MM.1S (cell line): Measurements from ENCODE around the gene CALML3.

Experiments used
- DNase-seq: peaks from one replicate; pipeline ENCODE4 v3.0.0-alpha.2; 2015
- H2AFZ ChIP-seq: fragments of 300-600 bp; sonication (generic); 2 replicates; pipeline ENCODE4 v1.6.0; 2016; ENCODE audit warnings: antibody characterized with exemption, low read length
- H3F3A ChIP-seq: fragments of 300-600 bp; sonication (generic); 2 replicates; pipeline ENCODE4 v1.6.1; 2016; ENCODE audit warnings: mild to moderate bottlenecking, antibody characterized with exemption, low read length, moderate library complexity, mixed read lengths; ENCODE audit not compliant: insufficient read depth
- H3K27ac ChIP-seq: fragments of 300-600 bp; sonication (generic); 2 replicates; pipeline ENCODE4 v1.5.1; 2016; ENCODE audit warnings: mild to moderate bottlenecking, low read length
- H3K27me3 ChIP-seq: fragments of 300-600 bp; sonication (generic); replicated peaks from 2 replicates; pipeline ENCODE4 v1.6.0; 2016; ENCODE audit warnings: low read length; ENCODE audit not compliant: insufficient read depth
- H3K36me3 ChIP-seq: fragments of 300-600 bp; sonication (generic); replicated peaks from 2 replicates; pipeline ENCODE4 v1.6.1; 2016; ENCODE audit warnings: mild to moderate bottlenecking, low read length, mixed read lengths; ENCODE audit not compliant: insufficient read depth
- H3K4me1 ChIP-seq: fragments of 300-600 bp; sonication (generic); 2 replicates; pipeline ENCODE4 v1.6.1; 2016; ENCODE audit warnings: low read length, mixed read lengths
- H3K4me2 ChIP-seq: fragments of 300-600 bp; sonication (generic); 2 replicates; pipeline ENCODE4 v1.6.0; 2016; ENCODE audit warnings: low read depth, low read length
- H3K4me3 ChIP-seq: fragments of 300-600 bp; sonication (generic); 2 replicates; pipeline ENCODE4 v1.5.1; 2016; ENCODE audit warnings: low read length, mixed read lengths
- H3K79me2 ChIP-seq: fragments of 300-600 bp; sonication (generic); 2 replicates; pipeline ENCODE4 v1.6.1; 2016; ENCODE audit warnings: mixed run types, low read length, mixed read lengths
- H3K9ac ChIP-seq: fragments of 300-600 bp; sonication (generic); 2 replicates; pipeline ENCODE4 v1.6.1; 2016; ENCODE audit warnings: low read length, mixed read lengths
- H3K9me2 ChIP-seq: fragments of 300-600 bp; sonication (generic); replicated peaks from 2 replicates; pipeline ENCODE4 v1.6.1; 2016; ENCODE audit warnings: mild to moderate bottlenecking, low read length, mixed read lengths; ENCODE audit not compliant: insufficient read depth
- H3K9me3 ChIP-seq: fragments of 300-600 bp; sonication (generic); replicated peaks from 2 replicates; pipeline ENCODE4 v1.6.1; 2016; ENCODE audit warnings: mild to moderate bottlenecking, low read length, mixed read lengths; ENCODE audit not compliant: insufficient read depth
- H4K20me1 ChIP-seq: fragments of 300-600 bp; sonication (generic); 2 replicates; pipeline ENCODE4 v1.6.1; 2016; ENCODE audit warnings: mild to moderate bottlenecking, low read length, moderate library complexity, mixed read lengths; ENCODE audit not compliant: insufficient read depth
- EZH2 ChIP-seq: fragments of 300-600 bp; sonication (generic); optimal IDR thresholded peaks from 2 replicates; pipeline ENCODE3; 2017; ENCODE audit warnings: low read depth, mild to moderate bottlenecking, antibody characterized with exemption, low read length, mixed read lengths
- EZH2phosphoT487 ChIP-seq: fragments of 300-600 bp; sonication (generic); IDR thresholded peaks from 2 replicates; pipeline ENCODE4 v1.6.1; 2018; ENCODE audit warnings: antibody characterized with exemption, low read length
- TF ChIP-seq, protein P1 (sequence below): fragments of 300-600 bp; sonication (generic); IDR thresholded peaks from 2 replicates; pipeline ENCODE4 v1.5.1; 2016; ENCODE audit warnings: antibody characterized with exemption, low read length, mixed read lengths

Gene CALML3

DNA sequence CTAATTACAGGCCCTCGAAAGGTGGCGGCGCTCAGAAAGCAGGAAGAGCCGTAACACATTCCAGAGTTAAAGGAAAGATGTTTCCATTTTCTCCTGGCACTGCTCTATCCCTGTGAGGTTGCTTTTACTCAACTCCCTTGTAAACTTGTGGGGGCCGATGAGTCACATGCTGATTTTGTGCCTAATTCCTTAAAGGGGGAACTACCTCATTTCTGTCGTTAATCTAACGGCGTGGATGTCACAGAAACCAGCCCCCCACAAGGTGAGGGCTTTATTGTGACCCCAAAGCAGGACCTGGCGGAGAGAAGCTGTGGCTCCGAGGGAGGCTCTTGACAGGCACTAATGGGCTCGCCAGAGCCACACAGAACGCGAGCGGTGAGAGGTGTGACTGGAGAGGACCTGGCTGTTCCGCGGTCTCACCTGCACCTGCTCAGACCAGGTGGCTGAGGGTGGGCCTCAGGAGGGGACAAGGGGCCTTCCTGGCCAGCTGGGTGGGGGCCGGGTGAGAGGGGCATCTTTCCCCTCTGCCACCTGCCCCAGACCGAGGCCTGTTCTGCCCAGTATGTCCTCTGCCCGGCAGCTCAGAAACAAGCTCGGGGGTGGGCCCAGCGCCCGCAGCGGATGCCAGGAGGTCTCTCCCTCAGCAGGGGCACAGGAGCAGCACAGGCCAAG is 50.9 kb downstream of the CALML3 start:
- no peak overlapping the region for H3K27ac ChIP-seq
- no peak overlapping the region for H3K4me3 ChIP-seq
- TF ChIP-seq EZH2phosphoT487 (no peak), EZH2 (no peak)
- TF ChIP-seq, protein P1, sequence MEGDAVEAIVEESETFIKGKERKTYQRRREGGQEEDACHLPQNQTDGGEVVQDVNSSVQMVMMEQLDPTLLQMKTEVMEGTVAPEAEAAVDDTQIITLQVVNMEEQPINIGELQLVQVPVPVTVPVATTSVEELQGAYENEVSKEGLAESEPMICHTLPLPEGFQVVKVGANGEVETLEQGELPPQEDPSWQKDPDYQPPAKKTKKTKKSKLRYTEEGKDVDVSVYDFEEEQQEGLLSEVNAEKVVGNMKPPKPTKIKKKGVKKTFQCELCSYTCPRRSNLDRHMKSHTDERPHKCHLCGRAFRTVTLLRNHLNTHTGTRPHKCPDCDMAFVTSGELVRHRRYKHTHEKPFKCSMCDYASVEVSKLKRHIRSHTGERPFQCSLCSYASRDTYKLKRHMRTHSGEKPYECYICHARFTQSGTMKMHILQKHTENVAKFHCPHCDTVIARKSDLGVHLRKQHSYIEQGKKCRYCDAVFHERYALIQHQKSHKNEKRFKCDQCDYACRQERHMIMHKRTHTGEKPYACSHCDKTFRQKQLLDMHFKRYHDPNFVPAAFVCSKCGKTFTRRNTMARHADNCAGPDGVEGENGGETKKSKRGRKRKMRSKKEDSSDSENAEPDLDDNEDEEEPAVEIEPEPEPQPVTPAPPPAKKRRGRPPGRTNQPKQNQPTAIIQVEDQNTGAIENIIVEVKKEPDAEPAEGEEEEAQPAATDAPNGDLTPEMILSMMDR = no peak
- no peaks in the 10 kb centered on the region for H4K20me1 ChIP-seq
- H3K27me3 ChIP-seq = no peaks in the 10 kb centered on the region
- DNase-seq = no peak
- no peaks in the 10 kb centered on the region for H3K9me2 ChIP-seq
- H3F3A ChIP-seq = no peaks in the 10 kb centered on the region; the same call in 1 of the 2 replicates
- H3K4me1 ChIP-seq = peaks cover 5% of the 10 kb centered on the region; the same call in 1 of the 2 replicates
- H3K79me2 ChIP-seq = no peaks in the 10 kb centered on the region
- H2AFZ ChIP-seq = no peak overlapping the region
- H3K36me3 ChIP-seq = no peaks in the 10 kb centered on the region
- no peaks in the 10 kb centered on the region for H3K9me3 ChIP-seq
- no peak overlapping the region for H3K9ac ChIP-seq
- no peak overlapping the region for H3K4me2 ChIP-seq

DNA sequence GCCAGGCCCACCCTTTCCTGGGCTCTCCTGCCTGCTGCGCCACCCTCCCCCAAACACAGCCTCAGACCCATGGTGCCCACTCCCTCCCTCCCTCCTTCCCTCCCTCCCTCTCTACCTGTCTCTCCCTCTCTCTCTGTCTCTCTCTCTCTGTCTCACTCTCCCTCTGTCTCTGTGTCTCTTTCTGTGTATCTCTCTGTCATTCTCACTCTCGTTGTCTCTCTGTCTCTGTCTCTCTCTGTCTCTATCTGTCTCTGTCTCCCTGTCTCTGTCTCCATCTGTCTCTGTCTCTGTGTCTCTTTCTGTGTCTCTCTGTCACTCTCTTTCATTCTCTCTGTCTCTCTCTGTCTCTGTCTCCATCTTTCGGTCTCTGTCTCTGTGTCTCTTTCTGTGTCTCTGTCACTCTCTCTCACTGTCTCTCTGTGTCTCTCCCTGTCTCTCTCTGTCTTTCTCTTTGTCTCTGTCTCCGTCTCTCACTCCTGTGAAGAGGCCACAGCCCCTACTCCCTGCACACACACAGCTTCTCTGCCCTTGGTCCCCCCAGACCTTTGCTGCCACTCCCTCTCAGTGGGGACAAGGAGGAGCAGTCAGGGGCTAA is 51.5 kb downstream of the CALML3 start:
- H3K79me2 ChIP-seq = no peaks in the 10 kb centered on the region
- H3F3A ChIP-seq = peaks cover under 1% of the 10 kb centered on the region; the same call in 1 of the 2 replicates
- no peak overlapping the region for H3K27ac ChIP-seq
- H3K9me2 ChIP-seq = no peaks in the 10 kb centered on the region
- TF ChIP-seq, protein P1 = no peak
- TF ChIP-seq EZH2 (no peak), EZH2phosphoT487 (no peak)
- peaks cover 8% of the 10 kb centered on the region for H3K4me1 ChIP-seq
- no peak overlapping the region for H3K4me3 ChIP-seq
- H3K36me3 ChIP-seq = no peaks in the 10 kb centered on the region
- H3K9me3 ChIP-seq = no peaks in the 10 kb centered on the region
- H3K4me2 ChIP-seq = no peak overlapping the region
- no peak for DNase-seq
- H3K27me3 ChIP-seq = no peaks in the 10 kb centered on the region
- H3K9ac ChIP-seq = no peak overlapping the region
- H2AFZ ChIP-seq = no peak overlapping the region
- no peaks in the 10 kb centered on the region for H4K20me1 ChIP-seq
